GM21825 (cell line): Measurements from ENCODE around the gene FTSJ1.
"Not testable (repeated sequence)": the region's sequence is repeated elsewhere in the genome, so short reads cannot be mapped to it uniquely, and the experiment has no call there.

Experiments used
- ATAC-seq: cut with Tn5 transposase; IDR thresholded peaks from one replicate; pipeline ENCODE4 v1.9.1; 2021; ENCODE audit warnings: mild to moderate bottlenecking, moderate library complexity; ENCODE audit not compliant: unreplicated experiment

The FTSJ1 gene

GRCh38 chrX:48520976-48521352, 45.0 kb downstream of the FTSJ1 start:
- no peak for ATAC-seq

GRCh38 chrX:48521353-48522243, 45.6 kb downstream of the FTSJ1 start, which contains the start of gene EBP:
EBP (plus strand) TSS chrX:48521808; CDS start chrX:48523772, 1,964 bp downstream.
- peak; percentile 96 for ATAC-seq

- ATAC-seq, result no peak
These were observed 46.3 kb downstream of the FTSJ1 start for GRCh38 chrX:48522291-48522690.

- ATAC-seq, result no peak
These were observed 47.7 kb downstream of the FTSJ1 start for GRCh38 chrX:48523682-48524081.

GRCh38 chrX:48525853-48526252, 49.9 kb downstream of the FTSJ1 start:
- not testable (repeated sequence) for ATAC-seq

GRCh38 chrX:48530736-48531135, 54.7 kb downstream of the FTSJ1 start:
- ATAC-seq, result no peak

GRCh38 chrX:48531358-48531959, 55.5 kb downstream of the FTSJ1 start:
- no peak for ATAC-seq

- no peak for ATAC-seq
These were observed 56.2 kb downstream of the FTSJ1 start for GRCh38 chrX:48532161-48532560.

- ATAC-seq, result no peak
These were observed 57.2 kb downstream of the FTSJ1 start for GRCh38 chrX:48533165-48533564.
